ENCODE results near the gene HRH2.

Gene HRH2

GRCh38 chr5:175629793-175630192 lies 28.1 kb upstream of the HRH2 start:
- no peak overlapping the region for H3K4me3 ChIP-seq (ENCODE audit: low read length)
- no peaks in the 10 kb centered on the region for H3K36me3 ChIP-seq (ENCODE audit: control insufficient read depth, low read length)
- no peaks in the 10 kb centered on the region for H4K20me1 ChIP-seq (ENCODE audit: control insufficient read depth, insufficient read depth, low read depth, low read length)
- TF ChIP-seq CTCF (IDR thresholded peaks at IDR 0.05; ENCODE audit: low read depth, low read length, poor library complexity, severe bottlenecking): no peak
- H3K4me1 ChIP-seq (ENCODE audit: control insufficient read depth, low read length): no peaks in the 10 kb centered on the region
- H3K4me2 ChIP-seq (ENCODE audit: low read length): no peak overlapping the region
- H3K27me3 ChIP-seq (ENCODE audit: control insufficient read depth, low read length): no peaks in the 10 kb centered on the region; the same call in 1 of the 2 replicates
- no peak overlapping the region for H3K27ac ChIP-seq (ENCODE audit: low read depth, low read length)
- H3K79me2 ChIP-seq (ENCODE audit: control insufficient read depth, low read length): no peaks in the 10 kb centered on the region
- no peaks in the 10 kb centered on the region for H3F3A ChIP-seq (ENCODE audit: control insufficient read depth, insufficient read depth)
- no peaks in the 10 kb centered on the region; the same call in 1 of the 2 replicates for H3K9me3 ChIP-seq (ENCODE audit: control insufficient read depth, insufficient read depth, low read length)
- no peaks in the 10 kb centered on the region for H3K9me2 ChIP-seq (replicated peaks; ENCODE audit: control insufficient read depth, low read length)

- Histone ChIP-seq H3F3A (ENCODE audit: control insufficient read depth, insufficient read depth) (no peaks in the 10 kb centered on the region), H4K20me1 (ENCODE audit: control insufficient read depth, insufficient read depth, low read depth, low read length) (no peaks in the 10 kb centered on the region), H3K9me3 (ENCODE audit: control insufficient read depth, insufficient read depth, low read length) (no peaks in the 10 kb centered on the region), H3K36me3 (ENCODE audit: control insufficient read depth, low read length) (no peaks in the 10 kb centered on the region), H3K27ac (ENCODE audit: low read depth, low read length) (no peak overlapping the region), H3K9me2 (replicated peaks; ENCODE audit: control insufficient read depth, low read length) (no peaks in the 10 kb centered on the region), H3K4me2 (ENCODE audit: low read length) (no peak overlapping the region), H3K4me1 (ENCODE audit: control insufficient read depth, low read length) (no peaks in the 10 kb centered on the region), H3K27me3 (ENCODE audit: control insufficient read depth, low read length) (no peaks in the 10 kb centered on the region; the same call in 1 of the 2 replicates), H3K79me2 (ENCODE audit: control insufficient read depth, low read length) (no peaks in the 10 kb centered on the region), H3K4me3 (ENCODE audit: low read length) (no peak overlapping the region)
- TF ChIP-seq CTCF (IDR thresholded peaks at IDR 0.05; ENCODE audit: low read depth, low read length, poor library complexity, severe bottlenecking) (no peak), EZH2phosphoT487 (IDR thresholded peaks at IDR 0.05; ENCODE audit: borderline replicate concordance, low read length) (no peak)
These were observed 21.9 kb upstream of the HRH2 start for GRCh38 chr5:175635854-175636584.

GRCh38 chr5:175638305-175638704 lies 19.6 kb upstream of the HRH2 start:
- TF ChIP-seq EZH2phosphoT487 (IDR thresholded peaks at IDR 0.05; ENCODE audit: borderline replicate concordance, low read length) (no peak), CTCF (IDR thresholded peaks at IDR 0.05; ENCODE audit: low read depth, low read length, poor library complexity, severe bottlenecking) (no peak)
- H3K4me1 ChIP-seq (ENCODE audit: control insufficient read depth, low read length): no peaks in the 10 kb centered on the region
- H4K20me1 ChIP-seq (ENCODE audit: control insufficient read depth, insufficient read depth, low read depth, low read length): no peaks in the 10 kb centered on the region
- no peaks in the 10 kb centered on the region for H3K9me2 ChIP-seq (replicated peaks; ENCODE audit: control insufficient read depth, low read length)
- H3F3A ChIP-seq (ENCODE audit: control insufficient read depth, insufficient read depth): no peaks in the 10 kb centered on the region
- H3K4me3 ChIP-seq (ENCODE audit: low read length): no peak overlapping the region
- H3K79me2 ChIP-seq (ENCODE audit: control insufficient read depth, low read length): no peaks in the 10 kb centered on the region
- H3K36me3 ChIP-seq (ENCODE audit: control insufficient read depth, low read length): no peaks in the 10 kb centered on the region
- no peak overlapping the region for H3K27ac ChIP-seq (ENCODE audit: low read depth, low read length)
- no peak overlapping the region for H3K4me2 ChIP-seq (ENCODE audit: low read length)
- H3K27me3 ChIP-seq (ENCODE audit: control insufficient read depth, low read length): no peaks in the 10 kb centered on the region; the same call in 1 of the 2 replicates
- H3K9me3 ChIP-seq (ENCODE audit: control insufficient read depth, insufficient read depth, low read length): no peaks in the 10 kb centered on the region
